HEK293T (cell line): ENCODE measurements around the gene PEAK1.
"Not testable (repeated sequence)": the region's sequence is repeated elsewhere in the genome, so short reads cannot be mapped to it uniquely, and the experiment has no call there.

Source experiments
- CTCF ChIA-PET: fragments of 350-600 bp; formaldehyde crosslinking; extraction: SDS; loops from one replicate; lab custom pipeline; 2021; ENCODE audit warnings: antibody characterized with exemption, inconsistent platforms; lab: Yijun Ruan, JAX
- POLR2A ChIA-PET: fragments of 350-600 bp; formaldehyde crosslinking; extraction: SDS; loops from one replicate; lab custom pipeline; 2020; ENCODE audit warnings: antibody characterized with exemption, inconsistent platforms; lab: Yijun Ruan, JAX
- DNase-seq: peaks from one replicate; pipeline ENCODE4 v3.0.0; 2012; ENCODE audit warnings: mixed read lengths; ENCODE audit errors: extremely low spot score
- ARNT ChIP-seq: fragments of 450-650 bp; IDR thresholded peaks from 2 replicates; pipeline ENCODE4 v1.6.1; 2017; ENCODE audit warnings: mild to moderate bottlenecking
- BHLHE40 ChIP-seq: fragments of 450-650 bp; IDR thresholded peaks from 2 replicates; pipeline ENCODE4 v1.6.1; 2016; ENCODE audit warnings: mild to moderate bottlenecking, moderate library complexity, borderline replicate concordance
- CTBP1 ChIP-seq: fragments of 450-650 bp; IDR thresholded peaks from 2 replicates; pipeline ENCODE4 v1.6.1; 2016; ENCODE audit warnings: borderline replicate concordance
- ELF4 ChIP-seq: fragments of 450-650 bp; IDR thresholded peaks from 2 replicates; pipeline ENCODE4 v1.6.1; 2017; ENCODE audit warnings: antibody characterized with exemption
- FOXA1 ChIP-seq: fragments of 450-650 bp; IDR thresholded peaks from 2 replicates; pipeline ENCODE4 v1.6.1; 2016; ENCODE audit warnings: mild to moderate bottlenecking
- FOXK2 ChIP-seq: fragments of 450-650 bp; IDR thresholded peaks from 2 replicates; pipeline ENCODE4 v1.6.1; 2016; ENCODE audit warnings: mild to moderate bottlenecking
- FOXM1 ChIP-seq: fragments of 450-650 bp; IDR thresholded peaks from 2 replicates; pipeline ENCODE4 v1.6.1; 2017; ENCODE audit warnings: mild to moderate bottlenecking, borderline replicate concordance
- HDGF ChIP-seq: fragments of 450-650 bp; IDR thresholded peaks from 2 replicates; pipeline ENCODE4 v1.6.1; 2017; ENCODE audit warnings: antibody characterized with exemption, borderline replicate concordance
- L3MBTL2 ChIP-seq: fragments of 450-650 bp; conservative IDR thresholded peaks from 2 replicates; pipeline ENCODE4 v1.6.1; 2016; ENCODE audit warnings: mild to moderate bottlenecking
- LEF1 ChIP-seq: fragments of 450-650 bp; IDR thresholded peaks from 2 replicates; pipeline ENCODE4 v1.6.1; 2017; ENCODE audit warnings: mild to moderate bottlenecking, borderline replicate concordance
- NFRKB ChIP-seq: fragments of 450-650 bp; IDR thresholded peaks from 2 replicates; pipeline ENCODE4 v1.6.1; 2016; ENCODE audit warnings: mild to moderate bottlenecking, moderate library complexity
- SP1 ChIP-seq: fragments of 450-650 bp; IDR thresholded peaks from 2 replicates; pipeline ENCODE4 v1.6.1; 2017
- SUZ12 ChIP-seq: fragments of 450-650 bp; IDR thresholded peaks from 2 replicates; pipeline ENCODE4 v1.6.1; 2016; ENCODE audit warnings: mild to moderate bottlenecking
- TARDBP ChIP-seq: fragments of 450-650 bp; IDR thresholded peaks from 2 replicates; pipeline ENCODE4 v1.6.1; 2016
- ZNF384 ChIP-seq: fragments of 450-650 bp; IDR thresholded peaks from 2 replicates; pipeline ENCODE4 v1.6.1; 2016
- TF ChIP-seq, protein P1 (sequence below): fragments of 450-650 bp; IDR thresholded peaks from 2 replicates; pipeline ENCODE4 v1.6.1; 2016

The PEAK1 gene

DNA sequence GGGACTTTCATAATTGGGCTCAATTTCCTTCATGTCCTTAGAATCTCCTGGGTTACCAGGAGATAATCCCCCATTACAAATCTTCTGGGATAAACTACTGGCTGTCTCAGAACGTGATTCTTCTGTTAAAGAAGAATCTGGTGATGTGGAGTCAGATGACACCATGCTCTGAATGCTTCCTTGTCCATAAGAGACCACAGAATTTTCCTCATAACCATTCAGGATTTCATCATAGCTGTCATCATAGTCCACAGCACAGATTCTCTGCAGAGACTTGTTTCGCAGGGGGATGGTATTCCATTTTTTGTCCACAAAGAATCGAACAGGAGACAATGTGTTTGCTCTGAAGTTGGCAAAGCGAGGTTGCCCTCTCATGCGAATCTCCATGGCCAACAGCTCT, 239.1 kb downstream of the PEAK1 start:
- TF ChIP-seq ZNF384 (no peak), LEF1 (no peak), HDGF (no peak), SUZ12 (no peak), TARDBP (no peak), L3MBTL2 (no peak), FOXK2 (no peak), SP1 (no peak), ELF4 (no peak), CTBP1 (no peak), BHLHE40 (no peak), NFRKB (no peak)
- TF ChIP-seq, protein P1, sequence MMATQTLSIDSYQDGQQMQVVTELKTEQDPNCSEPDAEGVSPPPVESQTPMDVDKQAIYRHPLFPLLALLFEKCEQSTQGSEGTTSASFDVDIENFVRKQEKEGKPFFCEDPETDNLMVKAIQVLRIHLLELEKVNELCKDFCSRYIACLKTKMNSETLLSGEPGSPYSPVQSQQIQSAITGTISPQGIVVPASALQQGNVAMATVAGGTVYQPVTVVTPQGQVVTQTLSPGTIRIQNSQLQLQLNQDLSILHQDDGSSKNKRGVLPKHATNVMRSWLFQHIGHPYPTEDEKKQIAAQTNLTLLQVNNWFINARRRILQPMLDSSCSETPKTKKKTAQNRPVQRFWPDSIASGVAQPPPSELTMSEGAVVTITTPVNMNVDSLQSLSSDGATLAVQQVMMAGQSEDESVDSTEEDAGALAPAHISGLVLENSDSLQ = no peak
- ChIA-PET POLR2A (no interaction called here), CTCF (no interaction called here)
- no peak for DNase-seq

DNA sequence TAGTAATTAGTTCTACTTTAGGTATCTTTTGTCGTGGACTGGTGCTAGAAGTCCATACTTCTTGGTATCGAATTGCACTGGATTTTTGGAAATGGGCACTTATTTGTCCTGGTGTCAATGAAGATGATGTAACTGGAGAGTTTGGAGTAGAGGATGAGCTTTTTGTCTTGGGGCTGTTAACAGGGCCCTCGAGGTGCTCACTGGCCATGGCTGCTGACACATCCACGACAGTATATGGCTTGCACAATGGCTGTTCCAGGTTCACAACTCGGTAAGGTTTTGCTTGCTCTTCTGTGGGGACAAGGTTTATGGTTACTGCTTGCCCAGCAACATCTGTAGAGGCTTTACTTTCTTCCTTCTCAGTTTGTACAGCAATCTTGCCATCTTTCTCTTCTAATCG, 239.6 kb downstream of the PEAK1 start:
- ChIA-PET POLR2A (no interaction called here), CTCF (no interaction called here)
- TF ChIP-seq LEF1 (no peak), L3MBTL2 (no peak), SP1 (no peak), NFRKB (no peak), ARNT (no peak), FOXM1 (no peak), TARDBP (no peak), ZNF384 (no peak), BHLHE40 (no peak), FOXA1 (no peak), HDGF (no peak), FOXK2 (no peak), SUZ12 (no peak), ELF4 (no peak)
- TF ChIP-seq, protein P1 = no peak
- no peak for DNase-seq

DNA sequence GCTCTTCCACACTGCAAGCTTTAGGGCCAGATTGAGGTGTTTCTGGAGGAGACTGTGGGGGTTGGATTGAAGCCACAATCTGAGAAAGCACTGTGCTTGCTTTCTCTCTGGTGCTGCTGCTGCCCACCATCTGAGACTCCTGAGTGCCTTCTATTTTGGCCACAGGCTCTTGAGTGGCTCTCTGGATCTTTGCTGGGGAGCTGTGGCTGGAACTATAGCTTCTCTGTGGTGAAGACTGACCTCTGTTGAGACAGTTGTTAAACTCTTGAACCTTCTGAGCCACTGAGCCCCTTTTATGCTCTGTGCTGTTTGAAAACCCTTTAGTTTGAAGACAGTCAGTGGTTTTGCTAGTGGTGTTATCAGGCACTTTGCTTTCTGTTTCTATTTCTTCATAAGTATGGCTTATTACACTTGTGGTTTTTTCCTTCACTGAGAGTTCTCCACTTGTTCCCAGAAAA, 240.3 kb downstream of the PEAK1 start:
- no peak for DNase-seq
- TF ChIP-seq BHLHE40 (no peak), CTBP1 (no peak), FOXM1 (no peak), FOXK2 (no peak), HDGF (no peak), L3MBTL2 (no peak), ELF4 (no peak), NFRKB (no peak), ARNT (no peak), FOXA1 (no peak), SP1 (no peak), SUZ12 (no peak), TARDBP (no peak), LEF1 (no peak)
- ChIA-PET CTCF (interaction anchor here (0.7 kb wide), 1 partner anchor 16 kb away, joined by 3 read pairs; no protein-coding TSS in a partner anchor), POLR2A (interaction anchor here (0.9 kb wide), 1 partner anchor 8 kb away, joined by 3 read pairs; no protein-coding TSS in a partner anchor)

DNA sequence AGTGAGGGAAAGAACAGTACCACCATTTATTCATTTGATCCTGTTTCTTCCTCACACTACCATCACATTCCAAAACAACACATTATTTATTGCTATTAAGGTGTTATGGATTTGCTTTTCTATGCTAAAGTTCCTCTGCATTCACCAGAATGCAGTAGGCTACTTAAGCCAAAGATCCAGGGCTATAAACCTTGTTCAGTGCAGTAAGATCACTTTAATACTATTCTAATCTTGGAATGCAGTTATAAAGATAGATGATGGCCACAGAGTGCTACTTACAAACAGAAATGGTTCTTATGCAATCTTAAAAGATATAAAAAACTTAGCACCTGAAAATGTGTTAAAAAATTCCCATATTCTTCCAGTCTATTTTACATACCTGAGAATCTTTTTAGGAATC, 241.5 kb downstream of the PEAK1 start:
- TF ChIP-seq SUZ12 = no peak
- no peak for TF ChIP-seq NFRKB
- no peak for TF ChIP-seq BHLHE40
- TF ChIP-seq SP1 = no peak
- no peak for DNase-seq
- POLR2A ChIA-PET = no interaction called here
- CTCF ChIA-PET = no interaction called here

DNA sequence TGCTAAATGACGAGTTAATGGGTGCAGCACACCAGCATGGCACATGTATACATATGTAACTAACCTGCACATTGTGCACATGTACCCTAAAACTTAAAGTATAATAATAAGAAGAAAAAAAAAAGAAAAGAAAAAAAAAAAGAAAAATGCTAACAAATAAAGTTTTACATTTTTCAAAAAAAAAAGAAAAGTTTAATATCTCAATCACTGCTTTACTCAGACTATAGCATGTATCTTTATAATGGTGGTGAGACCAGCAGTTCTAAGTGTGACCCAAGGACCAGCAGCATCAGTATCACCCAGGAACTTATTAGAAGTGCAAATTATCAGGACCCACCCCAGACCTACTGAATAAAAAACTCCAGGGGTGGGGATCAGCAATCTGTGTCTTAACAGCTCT, 243.8 kb downstream of the PEAK1 start:
- DNase-seq, CTCF ChIA-PET, POLR2A ChIA-PET: not testable (repeated sequence)

DNA sequence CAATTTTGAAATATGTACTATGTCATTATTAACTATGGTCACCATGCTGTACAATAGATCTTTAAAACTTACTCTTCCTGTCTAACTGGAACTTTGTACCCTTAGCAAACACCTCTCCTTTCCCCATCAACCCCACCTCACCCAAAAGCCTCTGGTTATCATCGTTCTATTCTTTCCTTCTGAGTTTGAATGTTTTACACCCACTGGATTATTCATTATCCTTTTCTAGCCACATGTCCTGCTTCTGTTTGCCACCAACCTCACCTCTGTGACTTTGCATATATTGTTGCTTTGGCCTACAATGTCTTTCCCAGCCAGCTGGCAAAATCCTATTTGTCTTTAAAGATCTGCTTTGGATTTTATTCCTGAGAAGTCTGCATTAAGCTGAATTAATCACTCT, 246.4 kb downstream of the PEAK1 start:
- ChIA-PET POLR2A (no interaction called here), CTCF (no interaction called here)
- DNase-seq = no peak
- no peak for TF ChIP-seq TARDBP
- TF ChIP-seq NFRKB = no peak
- TF ChIP-seq FOXM1 = no peak
- TF ChIP-seq LEF1 = no peak
- no peak for TF ChIP-seq CTBP1
- no peak for TF ChIP-seq L3MBTL2

DNA sequence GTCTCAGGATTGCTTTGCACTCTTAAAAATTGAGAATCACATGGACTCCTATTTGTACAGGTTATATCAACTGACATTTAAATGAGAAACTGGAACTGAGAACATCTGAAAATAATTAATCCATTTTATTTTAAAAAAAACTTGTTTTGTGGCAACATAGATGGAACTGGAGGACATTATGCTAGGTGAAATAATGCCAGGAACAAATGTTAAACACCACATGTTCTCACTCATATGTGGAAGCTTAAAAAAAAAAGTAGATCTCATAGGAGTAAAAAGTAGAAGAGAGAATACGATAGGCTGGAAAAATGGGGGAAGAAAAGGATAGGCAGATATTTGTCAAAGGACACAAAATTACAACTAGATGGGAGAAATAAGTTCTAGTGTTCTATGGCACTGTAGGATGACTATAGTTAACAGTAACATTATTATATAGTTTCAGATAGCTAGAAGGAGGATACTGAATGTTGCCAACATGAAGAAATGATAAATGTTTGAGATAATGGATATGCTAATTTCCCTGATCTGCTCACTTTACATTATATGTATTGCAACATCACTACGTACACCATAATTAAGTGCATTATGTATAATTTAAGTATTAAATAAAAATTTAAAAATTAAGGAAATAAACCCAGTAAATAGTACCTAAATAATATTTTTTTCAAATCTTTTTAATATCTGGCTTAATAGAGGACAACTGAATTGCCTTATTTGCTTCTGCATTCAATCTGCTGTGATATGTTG, 248.5 kb downstream of the PEAK1 start:
- CTCF ChIA-PET = no interaction called here
- no peak for TF ChIP-seq FOXK2
- TF ChIP-seq SP1 = no peak
- TF ChIP-seq CTBP1 = no peak
- no peak for TF ChIP-seq ARNT
- no peak for TF ChIP-seq SUZ12
- no peak for TF ChIP-seq FOXM1
- no peak for TF ChIP-seq ELF4
- TF ChIP-seq ZNF384 = no peak
- TF ChIP-seq TARDBP = no peak
- no peak for TF ChIP-seq LEF1
- TF ChIP-seq FOXA1 = no peak
- no peak for TF ChIP-seq BHLHE40
- no peak for TF ChIP-seq HDGF
- no peak for TF ChIP-seq NFRKB
- TF ChIP-seq, protein P1 = no peak
- no peak for TF ChIP-seq L3MBTL2

More for the DNA sequence above, 248.5 kb downstream of the PEAK1 start:
- POLR2A ChIA-PET = no interaction called here
- no peak for DNase-seq
